ENCODE data around the gene RTL10. TPM values are rescaled to one million over a fixed set of nuclear protein-coding genes. Genes with fewer than 3 reads are reported as not detected.

RTL10 gene
- total and polyA plus RNA-seq, 10 of the 15 experiments (the other 5 are each of a cell fraction or from before 2014, with no cell fraction given): 5.3 to 18.1 (median 10.3) TPM

- SMC1A ChIA-PET (ENCODE audit: uncharacterized antibody, unreplicated experiment): no interaction called here
- no peak overlapping the region for H3K9ac ChIP-seq (ENCODE audit: control insufficient read depth, insufficient read depth, low read length)
Observed at GRCh38 chr22:19828035-19828401, 26.7 kb downstream of the RTL10 start.

More at GRCh38 chr22:19828035-19828401, 26.7 kb downstream of the RTL10 start:
- CTCF ChIA-PET: no interaction called here
- Histone ChIP-seq H3K9me3 (replicated peaks; ENCODE audit: control insufficient read depth, insufficient read depth, low read length) (no peaks in the 10 kb centered on the region), H3K4me1 (ENCODE audit: control insufficient read depth, insufficient read depth, low read length) (peaks cover 6% of the 10 kb centered on the region), H3K4me3 (no peak overlapping the region), H2AFZ (ENCODE audit: control insufficient read depth, low read depth, low read length) (no peak overlapping the region), H3K79me2 (ENCODE audit: control insufficient read depth, insufficient read depth, low read length) (no peaks in the 10 kb centered on the region), H3K27ac (ENCODE audit: control insufficient read depth, insufficient read depth) (no peak overlapping the region), H3K4me2 (ENCODE audit: control insufficient read depth, insufficient read depth) (no peak overlapping the region), H4K20me1 (ENCODE audit: control insufficient read depth, insufficient read depth) (no peaks in the 10 kb centered on the region), H3K27me3 (replicated peaks in 1 of 2; ENCODE audit: control insufficient read depth in 2 of 2, insufficient read depth in 2 of 2, low read length in 1 of 2) (no peaks in the 10 kb centered on the region), H3K36me3 (ENCODE audit: control insufficient read depth in 2 of 2, insufficient read depth in 2 of 2, low read length in 1 of 2) (no peaks in the 10 kb centered on the region)
- intact Hi-C loops (cut with micrococcal nuclease; ENCODE audit: unreplicated experiment) (no loop called here), in situ Hi-C loops (cut with MboI) (no loop called here)
- BruUV-seq (replicated peaks): no TSS peak
- DNase-seq (ENCODE audit: low read depth, low spot score) (no peak), FAIRE-seq (no peak), ATAC-seq (no peak)
- 21% methylated on average over 2 of the region's 2 CpGs for WGBS (ENCODE audit: insufficient coverage, insufficient replicate concordance, low lambda C conversion rate, missing lambda C conversion rate)
- POLR2A ChIA-PET: no interaction called here
- TF ChIP-seq TAF1 (IDR thresholded peaks at IDR 0.05; ENCODE audit: borderline replicate concordance, low read depth, low read length) (no peak), BRCA1 (IDR thresholded peaks at IDR 0.05; ENCODE audit: low read depth, low read length) (no peak), E2F8 (IDR thresholded peaks at IDR 0.05; ENCODE audit: low read depth, partially characterized antibody) (no peak), WRNIP1 (IDR thresholded peaks at IDR 0.05; ENCODE audit: borderline replicate concordance, low read depth, low read length) (no peak), ATF7 (IDR thresholded peaks at IDR 0.05; ENCODE audit: low read depth) (no peak), EZH2 (IDR thresholded peaks at IDR 0.05; ENCODE audit: borderline replicate concordance, control insufficient read depth, low read depth, low read length) (no peak), FOXK2 (IDR thresholded peaks at IDR 0.05) (no peak), SMAD1 (IDR thresholded peaks at IDR 0.05; ENCODE audit: low read depth, partially characterized antibody) (no peak), POLR2AphosphoS2 (IDR thresholded peaks at IDR 0.05; ENCODE audit: low read depth, low read length) (no peak), HDAC2 (IDR thresholded peaks at IDR 0.05) (no peak), PBX3 (IDR thresholded peaks at IDR 0.05; ENCODE audit: insufficient replicate concordance, low read depth, low read length) (no peak), NRF1 (conservative IDR thresholded peaks at IDR 0.05; ENCODE audit: low read depth, low read length) (no peak), KAT2A (conservative IDR thresholded peaks at IDR 0.05; ENCODE audit: control insufficient read depth, low read depth, low read length) (no peak), ASH2L (IDR thresholded peaks at IDR 0.05; ENCODE audit: borderline replicate concordance, low read depth) (no peak), PAX5 (IDR thresholded peaks at IDR 0.05; ENCODE audit: borderline replicate concordance, low read depth, low read length) (no peak), HDGF (IDR thresholded peaks at IDR 0.05) (no peak), CBFB (IDR thresholded peaks at IDR 0.05; ENCODE audit: low read depth) (no peak)
- RAD21 ChIA-PET (ENCODE audit: unreplicated experiment): no interaction called here
